NT2/D1 (cell line): ENCODE results near the gene ABCG1.

Source experiments
- DNase-seq: peaks from one replicate; pipeline ENCODE4 v3.0.0-alpha.2; 2011; ENCODE audit warnings: low read depth, low spot score
- H3K27me3 ChIP-seq: 2 replicates; pipeline ENCODE4 v1.6.0; 2011; ENCODE audit warnings: mild to moderate bottlenecking; ENCODE audit not compliant: insufficient read length, insufficient read depth
- H3K36me3 ChIP-seq: 2 replicates; pipeline ENCODE4 v1.6.1; 2011; ENCODE audit warnings: mild to moderate bottlenecking, low read length, mixed read lengths; ENCODE audit not compliant: insufficient read depth, insufficient read length
- H3K4me1 ChIP-seq: 2 replicates; pipeline ENCODE4 v1.5.1; 2011; ENCODE audit not compliant: insufficient read depth, insufficient read length
- H3K4me3 ChIP-seq: 2 replicates; pipeline ENCODE4 v1.5.1; 2011; ENCODE audit warnings: low read depth; ENCODE audit not compliant: insufficient read length
- H3K9ac ChIP-seq: 2 replicates; pipeline ENCODE4 v1.6.0; 2011; ENCODE audit warnings: low read depth; ENCODE audit not compliant: insufficient read length
- H3K9me3 ChIP-seq: 2 replicates; pipeline ENCODE4 v1.5.1; 2011; ENCODE audit warnings: mild to moderate bottlenecking, low read length; ENCODE audit not compliant: insufficient read depth
- SUZ12 ChIP-seq: IDR thresholded peaks from 2 replicates; pipeline ENCODE4 v1.6.1; 2011; ENCODE audit not compliant: insufficient read length, insufficient read depth; ENCODE audit errors: extremely low read depth
- YY1 ChIP-seq: IDR thresholded peaks from 2 replicates; pipeline ENCODE4 v1.6.1; 2011; ENCODE audit not compliant: insufficient read length, insufficient read depth
- ZNF274 ChIP-seq: IDR thresholded peaks from 2 replicates; pipeline ENCODE4 v1.6.1; 2011; ENCODE audit warnings: mild to moderate bottlenecking, low read depth, low read length

Gene ABCG1

DNA sequence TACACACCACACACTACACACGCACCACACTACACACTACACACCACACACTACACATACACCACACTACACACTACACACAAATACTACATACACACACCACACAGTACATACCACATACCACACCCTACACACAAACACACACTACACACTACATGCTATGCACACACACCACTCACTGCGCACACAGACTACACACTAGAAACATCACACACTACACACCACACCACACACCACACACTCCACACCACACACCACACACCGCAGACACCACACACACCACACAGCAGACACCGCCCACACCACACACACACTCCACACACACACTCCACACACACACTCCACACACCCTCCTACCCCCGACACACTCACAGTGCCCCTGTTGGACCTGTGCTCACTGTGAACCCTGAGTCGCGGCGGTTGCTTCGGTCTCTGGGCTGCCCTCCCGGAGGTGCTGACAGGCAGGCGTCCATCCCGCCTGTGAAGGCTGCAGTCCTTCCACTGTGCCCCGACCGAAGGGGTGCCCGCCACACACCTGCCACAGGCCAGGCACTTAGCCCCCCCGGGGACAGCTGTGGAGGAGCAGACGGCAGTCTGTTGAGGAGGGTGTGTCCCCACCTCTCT is 74.8 kb downstream of the ABCG1 start:
- Histone ChIP-seq H3K4me3 (no peak overlapping the region), H3K36me3 (no peaks in the 10 kb centered on the region), H3K27me3 (no peaks in the 10 kb centered on the region), H3K9me3 (peaks cover 6% of the 10 kb centered on the region; the same call in 1 of the 2 replicates), H3K4me1 (peaks cover 8% of the 10 kb centered on the region), H3K9ac (no peak overlapping the region)
- TF ChIP-seq ZNF274 (no peak), SUZ12 (no peak), YY1 (no peak)
- no peak for DNase-seq

DNA sequence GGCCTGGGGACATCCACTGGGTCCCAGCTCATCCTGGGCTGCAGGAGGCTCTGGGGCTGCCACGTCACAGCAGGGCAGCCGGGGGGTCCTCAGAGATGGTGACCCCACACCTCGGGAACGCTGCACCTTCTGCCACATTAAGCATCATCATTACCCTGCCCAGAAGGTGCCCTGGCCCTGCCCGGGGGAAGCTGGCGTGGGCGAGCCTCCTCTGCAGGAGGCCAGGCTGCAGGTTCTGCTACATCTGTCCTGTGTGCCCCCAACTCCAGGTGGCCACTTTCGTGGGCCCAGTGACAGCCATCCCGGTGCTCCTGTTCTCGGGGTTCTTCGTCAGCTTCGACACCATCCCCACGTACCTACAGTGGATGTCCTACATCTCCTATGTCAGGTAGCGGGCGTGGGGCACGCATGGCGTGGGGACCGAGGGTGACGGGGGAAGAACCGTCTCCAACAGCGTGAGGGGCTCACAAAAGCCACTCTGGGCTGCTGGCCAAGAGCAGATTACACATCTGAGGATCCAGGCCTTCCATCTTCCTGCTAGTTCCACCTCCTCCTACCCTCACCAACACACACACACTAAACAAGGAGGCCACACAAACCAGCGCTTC is 75.4 kb downstream of the ABCG1 start:
- no peak overlapping the region for H3K4me3 ChIP-seq
- TF ChIP-seq ZNF274, result no peak
- TF ChIP-seq YY1, result no peak
- no peak for TF ChIP-seq SUZ12
- no peaks in the 10 kb centered on the region for H3K27me3 ChIP-seq
- DNase-seq, result no peak
- no peak overlapping the region for H3K9ac ChIP-seq
- no peaks in the 10 kb centered on the region for H3K9me3 ChIP-seq
- H3K36me3 ChIP-seq, result no peaks in the 10 kb centered on the region
- peaks cover 8% of the 10 kb centered on the region for H3K4me1 ChIP-seq

DNA sequence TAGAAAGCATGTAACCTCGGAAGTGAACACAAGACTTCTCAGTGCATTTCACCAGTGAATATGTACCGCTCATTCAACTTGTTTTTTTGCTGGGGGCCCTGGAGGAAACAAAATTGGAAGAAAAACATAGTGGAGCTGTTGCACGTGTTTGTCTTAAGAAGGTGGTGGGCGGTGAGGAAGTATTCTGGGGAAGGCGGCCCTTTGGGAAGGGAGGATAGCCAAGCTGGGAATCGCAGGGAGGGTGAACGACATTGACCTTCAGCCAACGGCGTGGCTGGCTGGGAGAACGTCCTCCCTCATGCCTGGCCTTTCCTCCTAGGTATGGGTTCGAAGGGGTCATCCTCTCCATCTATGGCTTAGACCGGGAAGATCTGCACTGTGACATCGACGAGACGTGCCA is 76.9 kb downstream of the ABCG1 start:
- no peaks in the 10 kb centered on the region for H3K36me3 ChIP-seq

DNA sequence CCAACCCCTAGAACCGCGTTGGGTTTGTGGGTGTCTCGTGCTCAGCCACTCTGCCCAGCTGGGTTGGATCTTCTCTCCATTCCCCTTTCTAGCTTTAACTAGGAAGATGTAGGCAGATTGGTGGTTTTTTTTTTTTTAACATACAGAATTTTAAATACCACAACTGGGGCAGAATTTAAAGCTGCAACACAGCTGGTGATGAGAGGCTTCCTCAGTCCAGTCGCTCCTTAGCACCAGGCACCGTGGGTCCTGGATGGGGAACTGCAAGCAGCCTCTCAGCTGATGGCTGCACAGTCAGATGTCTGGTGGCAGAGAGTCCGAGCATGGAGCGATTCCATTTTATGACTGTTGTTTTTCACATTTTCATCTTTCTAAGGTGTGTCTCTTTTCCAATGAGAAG is 77.6 kb downstream of the ABCG1 start:
- TF ChIP-seq SUZ12 (no peak), YY1 (no peak), ZNF274 (no peak)
- no peaks in the 10 kb centered on the region for H3K27me3 ChIP-seq
- no peaks in the 10 kb centered on the region for H3K36me3 ChIP-seq

More for the DNA sequence above, 76.9 kb downstream of the ABCG1 start:
- TF ChIP-seq YY1 (no peak), ZNF274 (no peak), SUZ12 (no peak)
- no peak for DNase-seq
- no peaks in the 10 kb centered on the region for H3K27me3 ChIP-seq
- no peak overlapping the region for H3K4me3 ChIP-seq
- peaks cover 12% of the 10 kb centered on the region for H3K4me1 ChIP-seq
- H3K9ac ChIP-seq, result no peak overlapping the region
- H3K9me3 ChIP-seq, result no peaks in the 10 kb centered on the region

DNA sequence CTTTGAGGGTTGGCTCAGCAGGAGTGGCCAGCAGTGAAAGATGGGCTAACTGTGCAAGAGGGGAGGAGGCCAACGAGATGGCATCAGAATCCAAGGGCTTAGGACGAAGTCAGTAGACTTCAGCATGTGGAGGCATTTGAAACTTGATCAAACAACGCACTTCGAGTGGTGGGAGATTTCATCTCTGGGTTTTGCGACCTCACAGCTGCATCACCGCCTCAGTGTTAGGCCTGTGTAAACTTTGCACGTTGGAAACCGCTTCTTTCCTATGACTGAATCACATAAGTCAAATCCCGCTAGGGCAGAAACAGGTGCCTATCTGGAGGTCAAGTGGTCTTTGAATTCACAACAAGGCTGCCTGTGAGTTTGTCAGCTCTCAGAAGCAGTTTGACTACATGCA is 78.4 kb downstream of the ABCG1 start:
- Histone ChIP-seq H3K36me3 (no peaks in the 10 kb centered on the region), H3K4me3 (no peak overlapping the region), H3K4me1 (peaks cover 8% of the 10 kb centered on the region), H3K27me3 (no peaks in the 10 kb centered on the region), H3K9me3 (no peaks in the 10 kb centered on the region), H3K9ac (no peak overlapping the region)
- DNase-seq, result no peak
- TF ChIP-seq SUZ12, result no peak
- no peak for TF ChIP-seq YY1
- TF ChIP-seq ZNF274, result no peak

More for the DNA sequence above, 77.6 kb downstream of the ABCG1 start:
- Histone ChIP-seq H3K9ac (no peak overlapping the region), H3K4me1 (peaks cover 9% of the 10 kb centered on the region), H3K9me3 (no peaks in the 10 kb centered on the region), H3K4me3 (no peak overlapping the region)
- DNase-seq, result no peak

DNA sequence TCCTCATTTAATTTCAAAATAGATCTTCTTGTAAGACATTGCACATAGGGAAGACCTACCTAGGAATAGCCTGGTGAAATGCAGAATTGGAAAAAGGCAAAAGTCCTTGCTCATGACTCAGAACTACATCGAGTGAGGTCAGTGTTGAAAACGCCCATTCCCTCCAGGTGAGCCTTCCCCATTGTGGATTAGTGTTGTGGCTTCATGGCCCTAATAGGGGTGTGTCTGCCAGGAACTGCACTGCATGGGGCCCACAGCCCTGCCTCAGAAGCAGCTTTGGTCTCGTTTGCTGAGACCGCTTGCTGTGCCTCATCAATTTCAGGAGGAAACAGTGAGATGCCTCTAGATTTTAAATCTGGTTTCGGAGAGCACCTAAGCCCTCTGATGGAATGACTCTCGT is 79.3 kb downstream of the ABCG1 start:
- H3K9me3 ChIP-seq, result no peaks in the 10 kb centered on the region
- H3K27me3 ChIP-seq, result no peaks in the 10 kb centered on the region
- H3K4me3 ChIP-seq, result no peak overlapping the region
- H3K4me1 ChIP-seq, result peaks cover 8% of the 10 kb centered on the region
- TF ChIP-seq YY1 (no peak), ZNF274 (no peak), SUZ12 (no peak)
- no peaks in the 10 kb centered on the region for H3K36me3 ChIP-seq
- no peak overlapping the region for H3K9ac ChIP-seq
- DNase-seq, result no peak

DNA sequence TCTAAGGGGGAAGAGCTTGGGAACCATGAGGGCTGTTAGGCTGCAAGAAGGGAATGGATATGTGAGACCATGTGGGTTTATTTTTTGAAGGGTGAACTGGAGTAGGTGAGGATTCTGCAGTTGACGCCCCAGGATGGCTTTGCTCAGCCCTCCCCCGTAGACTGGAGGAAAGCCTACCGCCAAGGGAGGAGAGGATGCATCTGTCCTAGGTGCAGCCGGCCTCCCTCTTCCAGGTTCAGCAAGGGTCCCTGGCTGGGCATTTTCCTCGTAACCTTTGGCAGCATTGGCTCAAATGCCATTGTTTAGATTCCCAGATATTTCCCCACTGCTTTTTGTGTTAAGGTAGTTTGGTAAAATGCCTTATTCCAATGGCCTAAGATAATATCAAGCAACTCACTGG is 79.7 kb downstream of the ABCG1 start:
- no peaks in the 10 kb centered on the region for H3K9me3 ChIP-seq
- no peak for TF ChIP-seq YY1
- no peak for TF ChIP-seq ZNF274
- no peak for TF ChIP-seq SUZ12
- H3K27me3 ChIP-seq, result no peaks in the 10 kb centered on the region
- peaks cover 8% of the 10 kb centered on the region for H3K4me1 ChIP-seq
- no peak for DNase-seq
- no peaks in the 10 kb centered on the region for H3K36me3 ChIP-seq
- no peak overlapping the region for H3K9ac ChIP-seq
- H3K4me3 ChIP-seq, result no peak overlapping the region
